GM18517 (cell line): ENCODE measurements around the gene SDF2.

Experiments used
- ATAC-seq: cut with Tn5 transposase; IDR thresholded peaks from one replicate; pipeline ENCODE4 v1.9.1; 2021; ENCODE audit warnings: mild to moderate bottlenecking, moderate library complexity; ENCODE audit not compliant: unreplicated experiment

Gene SDF2, protein sequence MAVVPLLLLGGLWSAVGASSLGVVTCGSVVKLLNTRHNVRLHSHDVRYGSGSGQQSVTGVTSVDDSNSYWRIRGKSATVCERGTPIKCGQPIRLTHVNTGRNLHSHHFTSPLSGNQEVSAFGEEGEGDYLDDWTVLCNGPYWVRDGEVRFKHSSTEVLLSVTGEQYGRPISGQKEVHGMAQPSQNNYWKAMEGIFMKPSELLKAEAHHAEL

GRCh38 chr17:28661635-28662526 lies at the start of gene SDF2, which contains the start of gene SUPT6H:
TSS of gene SDF2 (minus strand) at chr17:28661906. CDS start at chr17:28661876, 30 bp downstream.
TSS of gene SUPT6H (plus strand) at chr17:28662205. CDS start at chr17:28673402, 11,197 bp downstream.
- ATAC-seq: peak; percentile 66

DNA sequence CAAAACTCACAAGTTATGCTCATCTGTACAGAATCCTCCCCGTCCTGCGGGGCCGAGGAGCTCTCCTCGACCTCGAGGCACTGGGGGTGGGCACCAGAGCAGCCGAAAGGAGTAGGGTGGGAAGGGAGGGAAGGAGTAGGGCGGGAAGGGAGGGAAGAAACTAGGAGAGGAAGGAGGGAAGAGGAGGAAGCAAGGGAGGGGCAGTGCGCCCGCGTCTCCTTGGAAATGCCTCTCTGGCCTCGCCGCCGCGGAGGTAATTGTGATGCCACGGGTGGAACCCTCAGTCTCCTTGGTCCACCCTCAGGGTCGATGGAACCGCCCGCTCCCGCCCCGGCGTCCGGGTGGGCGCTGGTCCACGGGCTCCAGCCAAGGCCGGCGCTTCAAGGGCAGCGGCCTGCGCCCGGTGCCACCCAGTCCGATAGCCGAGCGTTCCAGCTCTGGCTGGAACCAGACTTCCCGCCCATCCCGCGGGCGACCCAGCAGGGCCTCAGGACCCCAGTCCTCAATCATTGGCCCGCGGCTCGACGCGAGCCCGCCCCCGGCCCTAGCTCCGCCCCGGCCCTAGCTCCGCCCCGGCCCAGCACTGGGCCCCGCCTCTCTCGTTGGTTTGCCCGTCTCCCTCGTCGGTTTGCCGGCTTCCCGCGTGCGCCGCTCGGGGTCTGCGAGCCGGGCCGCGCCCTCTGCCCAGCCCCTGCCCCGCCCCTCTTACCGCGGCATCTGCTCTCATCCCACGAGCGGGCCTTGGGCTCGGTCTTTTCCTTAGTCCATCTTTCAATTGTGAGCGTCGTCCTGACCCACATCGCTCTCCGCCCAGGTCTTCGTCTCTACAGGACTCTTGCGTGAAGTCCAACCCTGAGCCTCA lies 49.4 kb upstream of the SDF2 start:
- ATAC-seq: peak; percentile 73

DNA sequence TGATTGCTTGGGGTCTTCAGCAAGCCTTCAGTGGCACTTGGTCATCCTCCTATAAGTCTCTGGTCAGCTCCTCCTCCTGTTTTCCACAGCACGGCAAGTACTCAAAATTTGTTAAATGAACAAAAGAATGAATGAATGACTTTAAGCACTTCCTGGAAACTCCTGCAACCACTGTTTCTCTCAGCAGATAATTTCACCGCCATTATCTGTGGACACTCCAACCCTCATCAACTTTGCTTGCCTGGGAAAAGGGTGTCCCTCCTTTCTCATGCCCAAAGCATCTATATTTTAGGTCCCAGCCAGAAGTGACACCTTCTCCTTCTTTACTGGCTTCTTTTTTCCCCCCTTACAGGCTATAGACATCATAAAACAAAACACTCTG lies 45.6 kb upstream of the SDF2 start:
- ATAC-seq: no peak

DNA sequence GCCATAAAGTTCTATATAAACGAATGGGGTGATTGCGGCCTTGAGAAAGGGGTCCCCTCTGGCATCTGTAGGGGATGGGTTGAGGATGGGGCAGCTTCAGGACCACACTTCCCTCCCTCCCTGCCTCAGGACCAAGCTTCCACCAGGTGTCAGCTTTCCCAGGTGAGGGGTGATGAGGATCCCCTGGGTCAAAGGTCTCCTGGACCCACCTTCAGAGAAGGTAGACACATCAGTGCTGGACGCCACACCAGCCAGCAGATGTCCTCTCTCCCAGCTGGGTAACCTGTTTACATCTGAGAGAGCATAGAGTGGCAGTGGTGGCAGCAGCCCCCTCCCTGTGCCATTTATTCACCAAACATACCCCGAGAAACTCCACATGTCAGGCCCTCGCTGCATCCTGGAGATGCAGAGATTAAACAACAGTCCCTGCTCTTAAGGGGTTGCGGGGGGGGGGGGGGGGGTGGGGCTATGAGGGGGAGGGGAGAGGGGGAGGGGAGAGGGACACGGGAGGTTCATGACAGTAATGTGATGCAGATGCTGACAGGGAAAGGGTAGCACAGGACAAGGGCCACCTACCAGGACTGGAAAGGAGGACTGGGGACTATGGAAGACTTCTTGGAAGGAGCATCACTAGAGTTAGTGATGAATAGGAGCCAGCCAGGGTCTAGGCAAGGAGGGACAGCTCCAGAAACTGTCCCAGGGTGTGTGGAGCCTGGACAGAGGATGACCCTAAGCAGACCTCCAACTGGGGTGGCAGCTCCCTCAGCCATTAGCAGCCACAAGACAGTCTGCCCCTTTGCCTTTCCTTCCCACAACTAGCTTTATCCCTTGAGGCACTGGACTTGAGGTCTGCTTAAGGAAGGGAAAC lies 45.0 kb upstream of the SDF2 start:
- no peak for ATAC-seq

DNA sequence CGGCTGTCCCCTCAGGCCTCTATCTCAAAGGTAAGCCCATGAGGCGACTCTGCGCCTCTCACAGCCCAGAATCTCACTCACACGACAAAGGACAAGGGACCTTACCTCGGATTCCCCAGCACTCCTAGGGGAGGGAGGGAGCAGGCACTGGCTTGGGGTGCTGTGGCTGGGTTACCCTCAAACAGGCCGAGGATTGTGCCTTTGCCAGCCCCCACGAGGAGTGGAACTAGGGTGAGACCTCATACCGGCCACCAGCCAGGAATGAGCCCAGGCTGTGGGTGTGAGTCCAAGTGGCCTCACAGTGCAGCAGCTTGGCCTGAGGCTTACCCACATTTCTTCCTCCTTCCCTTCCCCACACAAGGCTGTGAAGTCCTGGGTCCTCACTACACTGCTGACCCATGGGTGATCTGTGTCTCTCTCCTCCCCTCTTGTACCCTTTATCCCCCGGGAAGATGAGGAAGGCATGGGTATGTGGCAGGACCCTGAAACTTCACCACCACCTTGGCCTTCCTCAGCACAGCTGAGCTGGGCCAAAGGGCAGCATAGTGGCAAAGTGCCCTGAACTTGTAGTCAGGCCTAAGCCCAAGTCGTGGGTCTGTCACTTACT lies 44.1 kb upstream of the SDF2 start:
- no peak for ATAC-seq

GRCh38 chr17:28705074-28705659 lies 43.5 kb upstream of the SDF2 start:
- no peak for ATAC-seq

DNA sequence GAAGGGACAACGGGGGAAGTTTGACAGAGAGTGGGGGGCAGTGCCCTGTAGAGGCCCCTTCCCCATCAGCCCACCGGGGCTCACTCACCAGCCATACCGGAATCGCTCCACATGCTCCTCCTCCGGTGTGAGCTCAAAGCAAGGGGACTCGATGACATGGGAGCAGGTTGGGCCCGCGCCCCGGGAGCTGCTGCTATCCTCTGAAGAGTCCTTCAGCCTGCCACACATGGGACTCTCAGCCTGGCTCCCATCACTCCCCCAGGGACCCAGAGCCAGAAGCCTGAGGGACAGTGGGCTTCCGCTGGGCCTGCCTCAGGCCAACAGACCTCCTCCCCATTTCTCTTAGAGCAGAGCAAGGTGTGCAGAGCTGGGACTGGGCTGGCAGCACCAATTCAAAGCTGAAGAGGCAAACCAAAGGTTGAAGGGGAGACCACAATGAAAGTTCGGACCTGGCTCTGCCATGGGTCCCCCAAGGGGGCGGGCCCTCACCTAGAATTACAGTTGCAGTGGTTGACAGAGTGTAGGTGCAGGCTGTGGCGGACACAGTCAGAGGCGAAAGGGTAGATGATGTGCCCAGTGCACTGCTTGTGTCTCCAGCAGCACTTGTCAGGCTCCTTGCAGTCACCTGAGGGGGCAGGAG lies 42.6 kb upstream of the SDF2 start:
- ATAC-seq: no peak

DNA sequence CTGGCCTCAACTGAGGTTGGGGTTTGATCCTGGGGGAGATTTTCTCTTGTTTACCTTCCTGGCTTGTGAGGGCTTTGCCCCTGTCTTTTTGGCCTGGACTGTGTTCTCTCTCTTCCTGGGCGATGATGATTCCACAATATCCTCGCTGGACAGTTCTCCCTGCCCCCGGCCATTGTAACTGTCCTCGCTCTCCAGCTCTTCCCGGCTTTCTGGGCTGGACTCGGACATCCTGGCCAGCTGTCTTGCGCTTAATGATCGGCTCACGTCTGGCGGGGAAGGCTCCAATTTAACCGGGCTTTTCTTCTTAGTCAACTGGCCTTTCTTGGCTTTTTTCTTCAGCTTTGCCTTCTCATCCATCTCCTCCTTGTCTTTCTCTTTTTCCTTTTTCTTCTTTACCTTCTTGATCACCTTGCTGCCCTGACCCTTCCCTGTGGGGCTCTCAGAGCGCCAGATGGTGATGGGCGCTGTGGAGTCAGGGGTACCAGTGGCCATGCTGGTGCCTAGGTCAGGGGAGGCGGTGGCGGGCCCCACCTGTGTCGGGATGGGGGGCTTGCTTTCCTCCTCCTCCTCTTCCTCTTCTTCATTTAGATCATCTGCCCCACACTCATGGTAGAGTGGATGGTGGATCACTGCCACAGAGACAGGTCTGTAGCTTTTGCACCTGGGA lies 42.0 kb upstream of the SDF2 start:
- no peak for ATAC-seq

- ATAC-seq: no peak
These were observed 41.0 kb upstream of the SDF2 start for GRCh38 chr17:28702752-28703150.

DNA sequence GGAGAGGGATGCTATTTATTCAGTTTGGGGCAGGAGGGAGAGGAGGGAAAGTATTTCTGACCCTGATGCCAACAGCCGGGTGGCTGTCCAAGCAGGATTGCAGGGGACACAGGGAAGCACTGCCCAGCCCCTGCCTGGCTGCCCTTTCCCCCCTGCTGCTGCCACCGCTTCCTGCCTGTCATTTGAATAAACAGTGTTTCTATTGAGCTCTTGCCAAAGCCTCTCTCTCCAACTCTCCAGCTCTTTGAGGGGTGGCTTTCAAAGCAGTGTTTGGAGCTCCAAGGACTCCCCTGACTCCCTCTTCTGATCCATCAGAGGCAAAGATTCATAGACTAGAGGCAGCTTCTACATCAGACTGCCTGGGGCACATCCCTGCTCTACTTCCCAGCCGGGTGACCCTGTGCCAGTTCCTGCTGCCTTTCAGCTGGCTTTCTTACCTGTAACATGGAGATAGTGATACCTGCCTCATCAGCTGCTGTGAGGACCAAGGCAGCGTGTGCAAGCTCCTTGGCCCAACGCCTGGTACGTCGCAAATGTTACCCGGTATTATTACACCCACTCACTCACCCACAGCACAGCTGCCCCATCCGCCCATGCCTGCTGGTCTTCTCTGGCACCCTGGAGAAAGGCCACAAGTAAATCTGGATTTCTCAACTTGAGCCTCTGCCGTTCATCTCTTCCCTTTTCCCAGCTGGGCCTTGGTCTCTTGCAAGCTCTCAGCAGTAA lies 40.5 kb upstream of the SDF2 start:
- ATAC-seq: no peak

GRCh38 chr17:28700830-28701492 lies 39.3 kb upstream of the SDF2 start:
- no peak for ATAC-seq

DNA sequence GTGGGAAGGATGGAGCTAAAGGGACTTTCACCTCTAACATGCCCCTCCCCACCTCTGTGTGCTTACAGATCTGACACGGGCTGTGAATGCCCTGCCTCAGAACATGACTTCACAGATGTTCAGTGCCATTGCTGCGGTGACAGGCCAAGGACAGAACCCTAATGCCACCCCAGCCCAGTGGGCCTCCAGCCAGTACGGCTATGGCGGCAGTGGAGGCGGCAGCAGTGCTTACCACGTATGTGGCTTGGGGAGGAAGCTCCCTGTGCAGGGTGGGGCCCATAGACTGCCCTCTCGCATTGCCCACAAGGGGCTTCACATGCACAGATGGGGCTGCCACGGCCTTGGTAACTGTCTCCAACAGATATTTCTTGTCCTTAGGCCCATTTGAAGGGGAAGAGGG lies 38.6 kb upstream of the SDF2 start:
- ATAC-seq: no peak

DNA sequence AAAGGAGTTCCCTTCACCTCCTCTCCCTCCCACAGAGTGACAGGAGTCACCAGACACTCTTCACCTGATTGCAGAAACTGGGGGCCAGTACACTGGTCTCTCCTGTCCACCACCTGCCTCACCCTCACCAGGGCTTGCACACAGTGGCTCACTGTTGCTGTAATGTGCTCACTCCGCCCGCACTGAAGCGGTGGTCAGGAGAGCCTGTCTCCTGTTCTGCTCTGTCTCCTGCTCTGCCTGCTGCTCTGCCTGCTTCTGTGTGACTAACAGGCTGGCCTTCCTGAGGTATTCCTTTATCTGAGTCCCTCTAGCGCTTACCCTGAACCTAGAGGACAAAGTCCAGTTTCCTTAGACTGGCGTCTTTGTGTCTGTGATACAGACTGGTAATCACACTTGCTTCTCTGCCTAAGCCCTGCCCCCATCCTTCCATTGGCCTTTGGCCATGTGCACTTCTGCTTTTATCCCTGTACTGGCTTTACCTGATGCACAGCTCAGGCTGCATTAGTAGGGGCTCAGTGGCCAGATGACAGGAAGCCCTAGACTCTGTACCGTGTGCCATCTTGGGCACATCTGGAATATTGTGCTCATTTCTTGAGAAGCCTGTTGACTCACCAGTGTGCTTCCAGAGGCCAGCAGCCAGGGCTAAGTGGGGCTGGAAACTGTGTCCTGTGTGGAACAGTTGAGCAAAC lies 36.7 kb upstream of the SDF2 start:
- no peak for ATAC-seq

- no peak for ATAC-seq
These were observed 32.2 kb upstream of the SDF2 start for GRCh38 chr17:28693869-28694268.

DNA sequence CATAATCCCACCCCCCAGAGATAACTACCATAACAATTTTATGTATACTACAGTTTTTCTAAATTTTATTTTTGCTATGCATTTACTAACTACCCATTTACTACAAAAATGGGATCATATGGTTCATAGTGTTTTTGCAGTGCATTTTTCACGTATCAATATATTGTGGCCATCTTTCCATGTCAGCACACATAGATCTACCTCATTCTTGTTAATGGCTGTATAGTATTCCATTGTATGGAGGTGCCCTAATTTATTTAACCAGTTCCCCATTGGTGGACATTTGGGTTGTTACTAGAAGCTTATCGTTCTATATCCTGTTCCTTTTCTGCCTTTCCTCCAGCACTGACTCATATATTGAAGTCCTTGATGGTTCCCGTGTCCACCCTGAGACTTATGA lies 27.3 kb upstream of the SDF2 start:
- ATAC-seq: no peak

GRCh38 chr17:28688481-28688880 lies 26.8 kb upstream of the SDF2 start:
- ATAC-seq: no peak

- no peak for ATAC-seq
These were observed 24.6 kb upstream of the SDF2 start for GRCh38 chr17:28686296-28686695.
